ENCODE data around the gene ARHGAP44. TPM values are rescaled to one million over a fixed set of nuclear protein-coding genes. Genes with fewer than 3 reads are reported as not detected.

ARHGAP44 gene
- total and polyA plus RNA-seq, 2 of the 8 experiments (the other 6 are each of a cell fraction or from before 2014, with no cell fraction given), result 6.2 to 22.2 TPM

DNA sequence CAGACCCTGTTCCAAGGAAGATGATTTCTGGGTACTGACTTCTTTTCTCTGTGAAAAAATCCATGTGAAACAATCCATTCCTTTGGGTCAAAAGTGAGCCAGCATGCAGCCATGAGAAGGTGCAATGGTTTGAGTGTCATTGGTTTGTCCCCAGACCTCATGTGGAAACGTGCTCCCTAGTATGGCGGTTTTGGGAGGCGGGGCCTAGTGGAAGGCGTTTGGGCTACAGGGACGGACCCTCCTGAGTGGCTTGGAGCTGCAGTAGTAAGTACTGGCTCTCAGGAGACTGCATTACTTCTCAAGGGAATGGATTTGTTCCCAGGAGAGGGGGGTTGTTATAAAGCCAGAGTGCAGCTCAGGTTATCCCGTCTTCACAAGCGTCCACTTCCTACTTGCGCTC is 209.2 kb downstream of the ARHGAP44 start:
- Histone ChIP-seq H3K14ac (ENCODE audit: insufficient read length) (no peak overlapping the region), H3K36me3 (ENCODE audit: control insufficient read depth in 2 of 4, insufficient read depth in 4 of 4, low read length in 3 of 4) (peaks cover 66 to 88% (median 84%) of the 10 kb centered on the region in 4 experiments), H3K27ac (ENCODE audit: low read depth, low read length) (no peak overlapping the region), H2BK15ac (ENCODE audit: low read length) (no peak overlapping the region), H3K56ac (replicated peaks; ENCODE audit: insufficient read length, low read depth, low read length) (no peak overlapping the region), H3K18ac (ENCODE audit: extremely low read depth, low read length) (no peak overlapping the region), H2BK12ac (ENCODE audit: low read depth, low read length) (no peak overlapping the region), H2BK20ac (ENCODE audit: low read length) (no peak overlapping the region), H3K9me3 (ENCODE audit: insufficient read depth in 2 of 2, low read depth in 1 of 2, low read length in 1 of 2) (no peaks in the 10 kb centered on the region), H3K27me3 (replicated peaks in 1 of 4; ENCODE audit: control insufficient read depth in 3 of 4, extremely low read depth in 1 of 4, insufficient read depth in 3 of 4, low read length in 3 of 4) (no peaks in the 10 kb centered on the region), H2BK120ac (replicated peaks; ENCODE audit: low read depth, low read length) (no peak overlapping the region), H4K8ac (ENCODE audit: extremely low read depth, insufficient read depth, low read length) (no peak overlapping the region), H2BK5ac (ENCODE audit: low read depth, low read length) (no peak overlapping the region), H3K23me2 (ENCODE audit: low read depth, low read length) (no peaks in the 10 kb centered on the region), H3K79me2 (ENCODE audit: control insufficient read depth in 1 of 2, insufficient read depth in 2 of 2, low read length in 2 of 2) (no peaks in the 10 kb centered on the region), H3K23ac (ENCODE audit: insufficient read length) (no peak overlapping the region), H3K4ac (replicated peaks; ENCODE audit: insufficient read length, low read depth, low read length) (no peak overlapping the region), H4K5ac (ENCODE audit: insufficient read length, low read depth, low read length) (no peak overlapping the region), H3K4me3 (ENCODE audit: extremely low read depth in 1 of 4, insufficient read depth in 2 of 4, low read depth in 3 of 4, low read length in 4 of 4) (no peak overlapping the region), H3K4me1 (replicated peaks in 1 of 4; ENCODE audit: control insufficient read depth in 3 of 4, insufficient read depth in 4 of 4, low read length in 3 of 4) (no peaks in the 10 kb centered on the region), H4K20me1 (replicated peaks in 1 of 2; ENCODE audit: control insufficient read depth in 1 of 2, insufficient read depth in 2 of 2, low read length in 2 of 2) (peaks cover 4 to 13% of the 10 kb centered on the region in 2 experiments), H3K79me1 (ENCODE audit: low read depth, low read length) (no peaks in the 10 kb centered on the region), H3K9ac (replicated peaks in 1 of 4; ENCODE audit: extremely low read depth in 1 of 4, low read depth in 3 of 4, low read length in 3 of 4) (no peak overlapping the region), H4K91ac (replicated peaks; ENCODE audit: insufficient read length, low read length) (no peak overlapping the region), H3K4me2 (ENCODE audit: insufficient read depth in 1 of 2, low read depth in 2 of 2, low read length in 2 of 2) (no peak overlapping the region), H2AFZ (ENCODE audit: low read length) (no peak overlapping the region), H2AK5ac (ENCODE audit: low read depth, low read length) (no peak overlapping the region)
- CTCF ChIA-PET (ENCODE audit: partially characterized antibody), result no interaction called here
- no peak for TF ChIP-seq POU5F1 (IDR thresholded peaks at IDR 0.05; ENCODE audit: low read depth, low read length)
- DNase-seq (ENCODE audit: low read depth in 1 of 2, low spot score in 2 of 2) (no peak), FAIRE-seq (no peak)
- POLR2A ChIA-PET (ENCODE audit: partially characterized antibody), result interaction anchor here (0.6 to 2.7 kb wide), 5 partner anchors 8 to 20 kb away, joined by 3 to 7 read pairs (median 3); partner anchors contain the start of gene ELAC2
- 95% methylated on average over 8 of the region's 8 CpGs; no CpG with 5 or more reads in 1 of the 2 experiments for WGBS, 2 experiments (ENCODE audit: extremely low coverage in 1 of 2, insufficient coverage in 1 of 2, insufficient read length in 1 of 2, insufficient replicate concordance in 2 of 2, low coverage in 1 of 2, low lambda C conversion rate in 2 of 2, missing lambda C conversion rate in 1 of 2)

Data from H1 (cell line).